H1 (cell line): ENCODE results near the gene LHFPL2. TPM values are rescaled to one million over a fixed set of nuclear protein-coding genes. Genes with fewer than 3 reads are reported as not detected.

ENCODE experiments used
- KDM1A ChIP-seq: fragments of 200-600, 300-600 bp; sonication (generic); IDR thresholded peaks from 2 replicates; pipeline ENCODE4 v1.7.1; 2016; ENCODE audit warnings: mild to moderate bottlenecking, low read length, borderline replicate concordance
- NRF1 ChIP-seq: IDR thresholded peaks from 2 replicates; pipeline ENCODE4 v1.6.1; 2011; ENCODE audit warnings: mild to moderate bottlenecking, low read depth, low read length, improper control_type of control experiment
- RFX5 ChIP-seq: IDR thresholded peaks from 2 replicates; pipeline ENCODE4 v1.6.1; 2011; ENCODE audit warnings: low read depth, low read length, improper control_type of control experiment, borderline replicate concordance
- SIN3A ChIP-seq, 2 experiments: IDR thresholded peaks in 1 of 2; conservative IDR thresholded peaks in 1 of 2; 2 replicates each; pipeline ENCODE4 v1.6.1; 2011 to 2012; ENCODE audit warnings: low read length in 2 of 2, improper control_type of control experiment in 1 of 2, low read depth in 1 of 2, mild to moderate bottlenecking in 1 of 2
- polyA plus RNA-seq, 7 experiments: library from polyadenylated mRNA; depleted of rRNA in 3 of 7; stranded (reverse) in 5 of 7; unstranded in 2 of 7; fragments of >200 nt in 5 of 7; fragments of 200-250 nt in 2 of 7; gene quantifications; 1 replicate in 5 of 7; 2 replicates in 1 of 7; 4 replicates in 1 of 7; pipeline versions ENCODE4 v1.2.1 to v1.2.3, GENCODE V29; 2011 to 2013; ENCODE audit warnings: missing spikeins in 2 of 7, mixed read lengths in 2 of 7
- total RNA-seq: library from RNA; stranded (reverse); fragmentation: NEBNext Ultra II Directional; extraction: Animal tissue kit (Norgen Biotek cat#: 25700); gene quantifications from 2 replicates; pipeline ENCODE4 v1.2.1, GENCODE V29; 2021

LHFPL2 gene
- total and polyA plus RNA-seq, 2 of the 8 experiments (the other 6 are each of a cell fraction or from before 2014, with no cell fraction given), result 9.6 to 43.0 TPM

DNA sequence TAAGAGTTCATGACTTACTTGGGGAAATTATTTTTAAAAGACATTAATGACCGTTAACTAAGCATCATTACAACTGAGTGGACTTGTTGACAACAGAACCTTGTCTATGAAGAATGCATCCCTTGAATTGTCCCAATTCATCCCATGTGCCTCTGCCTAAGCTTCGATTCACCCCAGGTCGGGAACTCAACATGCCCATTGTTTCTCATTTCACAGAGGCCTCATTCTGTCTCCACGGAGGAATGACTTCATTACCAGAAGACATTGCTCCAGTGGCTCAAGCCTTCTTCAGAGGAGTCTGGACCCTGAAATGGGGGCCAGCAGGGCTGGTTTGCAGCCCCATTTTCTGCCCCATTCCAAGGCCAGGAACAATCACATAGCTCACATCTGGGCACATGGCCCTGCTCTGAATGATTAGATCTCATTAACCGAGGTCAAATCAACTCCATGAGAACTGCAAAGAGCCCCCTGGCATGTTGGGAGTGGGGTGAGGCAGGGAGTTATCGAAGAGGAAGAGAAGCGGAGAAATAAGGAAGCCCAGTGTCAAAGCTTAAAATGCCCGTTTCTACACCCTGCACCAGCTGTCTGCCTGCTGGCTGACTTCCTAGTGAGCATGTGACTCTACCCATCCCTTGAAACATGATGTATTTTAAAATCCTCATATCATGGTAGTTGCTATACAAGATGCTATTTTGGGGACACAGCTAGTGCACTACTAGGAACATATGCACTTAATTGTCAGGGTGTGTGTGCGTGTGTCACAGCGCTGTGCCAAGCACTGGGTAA lies 137.3 kb downstream of the LHFPL2 start (continued):
- TF ChIP-seq RFX5, result no peak
- TF ChIP-seq KDM1A, result no peak
- TF ChIP-seq SIN3A (conservative IDR thresholded peaks at IDR 0.05 in 1 of 2, IDR thresholded peaks at IDR 0.05 in 1 of 2; ENCODE audit: low read depth in 1 of 2, low read length in 2 of 2), result no peak
- TF ChIP-seq NRF1, result no peak
